Panc1 (cell line): Measurements from ENCODE around the gene BLOC1S6.

Source experiments
- POLR2AphosphoS5 ChIP-seq: IDR thresholded peaks from 2 replicates; pipeline ENCODE4 v1.6.1; 2012; ENCODE audit warnings: mild to moderate bottlenecking, low read depth, low read length, moderate library complexity
- SIN3A ChIP-seq: IDR thresholded peaks from 2 replicates; pipeline ENCODE4 v1.6.1; 2012; ENCODE audit warnings: low read depth, mild to moderate bottlenecking, low read length, moderate library complexity, borderline replicate concordance; ENCODE audit not compliant: insufficient read depth
- TF ChIP-seq, protein P1 (sequence below), 2 experiments: IDR thresholded peaks; 2 replicates each; pipeline ENCODE4 v1.6.1; 2011 to 2012; ENCODE audit warnings: low read depth in 2 of 2, control low read depth in 1 of 2, low read length in 1 of 2, mild to moderate bottlenecking in 1 of 2, moderate library complexity in 1 of 2; ENCODE audit not compliant: insufficient read depth in 1 of 2
- TF ChIP-seq, protein P2 (sequence below): fragments of 450-650 bp; IDR thresholded peaks from 2 replicates; pipeline ENCODE4 v1.5.1; 2017; ENCODE audit warnings: mild to moderate bottlenecking

DNA sequence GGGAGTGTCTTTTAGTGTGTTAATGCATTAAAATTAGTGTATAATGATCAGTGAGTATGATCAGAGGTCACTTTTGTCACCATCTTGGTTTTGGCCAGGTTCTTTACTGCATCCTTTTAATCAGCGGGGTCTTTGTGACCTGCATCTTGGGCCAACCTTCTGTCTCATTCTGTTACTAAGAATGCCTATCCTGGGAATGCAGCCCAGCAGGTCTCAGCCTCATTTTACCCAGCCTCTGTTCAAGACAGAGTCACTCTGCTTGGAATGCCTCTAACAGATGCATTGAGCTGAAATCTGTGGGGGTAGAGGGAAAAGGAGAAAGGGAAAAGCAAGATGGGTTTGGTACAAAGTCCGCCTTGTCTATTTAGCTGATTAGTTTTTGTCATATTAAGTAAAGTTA lies 5.3 kb upstream of the BLOC1S6 start:
- TF ChIP-seq, protein P1, sequence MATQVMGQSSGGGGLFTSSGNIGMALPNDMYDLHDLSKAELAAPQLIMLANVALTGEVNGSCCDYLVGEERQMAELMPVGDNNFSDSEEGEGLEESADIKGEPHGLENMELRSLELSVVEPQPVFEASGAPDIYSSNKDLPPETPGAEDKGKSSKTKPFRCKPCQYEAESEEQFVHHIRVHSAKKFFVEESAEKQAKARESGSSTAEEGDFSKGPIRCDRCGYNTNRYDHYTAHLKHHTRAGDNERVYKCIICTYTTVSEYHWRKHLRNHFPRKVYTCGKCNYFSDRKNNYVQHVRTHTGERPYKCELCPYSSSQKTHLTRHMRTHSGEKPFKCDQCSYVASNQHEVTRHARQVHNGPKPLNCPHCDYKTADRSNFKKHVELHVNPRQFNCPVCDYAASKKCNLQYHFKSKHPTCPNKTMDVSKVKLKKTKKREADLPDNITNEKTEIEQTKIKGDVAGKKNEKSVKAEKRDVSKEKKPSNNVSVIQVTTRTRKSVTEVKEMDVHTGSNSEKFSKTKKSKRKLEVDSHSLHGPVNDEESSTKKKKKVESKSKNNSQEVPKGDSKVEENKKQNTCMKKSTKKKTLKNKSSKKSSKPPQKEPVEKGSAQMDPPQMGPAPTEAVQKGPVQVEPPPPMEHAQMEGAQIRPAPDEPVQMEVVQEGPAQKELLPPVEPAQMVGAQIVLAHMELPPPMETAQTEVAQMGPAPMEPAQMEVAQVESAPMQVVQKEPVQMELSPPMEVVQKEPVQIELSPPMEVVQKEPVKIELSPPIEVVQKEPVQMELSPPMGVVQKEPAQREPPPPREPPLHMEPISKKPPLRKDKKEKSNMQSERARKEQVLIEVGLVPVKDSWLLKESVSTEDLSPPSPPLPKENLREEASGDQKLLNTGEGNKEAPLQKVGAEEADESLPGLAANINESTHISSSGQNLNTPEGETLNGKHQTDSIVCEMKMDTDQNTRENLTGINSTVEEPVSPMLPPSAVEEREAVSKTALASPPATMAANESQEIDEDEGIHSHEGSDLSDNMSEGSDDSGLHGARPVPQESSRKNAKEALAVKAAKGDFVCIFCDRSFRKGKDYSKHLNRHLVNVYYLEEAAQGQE (IDR thresholded peaks at IDR 0.05; ENCODE audit: insufficient read depth in 1 of 2, low read depth in 2 of 2, low read length in 1 of 2): no peak
- no peak for TF ChIP-seq SIN3A
- TF ChIP-seq, protein P2, sequence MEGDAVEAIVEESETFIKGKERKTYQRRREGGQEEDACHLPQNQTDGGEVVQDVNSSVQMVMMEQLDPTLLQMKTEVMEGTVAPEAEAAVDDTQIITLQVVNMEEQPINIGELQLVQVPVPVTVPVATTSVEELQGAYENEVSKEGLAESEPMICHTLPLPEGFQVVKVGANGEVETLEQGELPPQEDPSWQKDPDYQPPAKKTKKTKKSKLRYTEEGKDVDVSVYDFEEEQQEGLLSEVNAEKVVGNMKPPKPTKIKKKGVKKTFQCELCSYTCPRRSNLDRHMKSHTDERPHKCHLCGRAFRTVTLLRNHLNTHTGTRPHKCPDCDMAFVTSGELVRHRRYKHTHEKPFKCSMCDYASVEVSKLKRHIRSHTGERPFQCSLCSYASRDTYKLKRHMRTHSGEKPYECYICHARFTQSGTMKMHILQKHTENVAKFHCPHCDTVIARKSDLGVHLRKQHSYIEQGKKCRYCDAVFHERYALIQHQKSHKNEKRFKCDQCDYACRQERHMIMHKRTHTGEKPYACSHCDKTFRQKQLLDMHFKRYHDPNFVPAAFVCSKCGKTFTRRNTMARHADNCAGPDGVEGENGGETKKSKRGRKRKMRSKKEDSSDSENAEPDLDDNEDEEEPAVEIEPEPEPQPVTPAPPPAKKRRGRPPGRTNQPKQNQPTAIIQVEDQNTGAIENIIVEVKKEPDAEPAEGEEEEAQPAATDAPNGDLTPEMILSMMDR: no peak
- no peak for TF ChIP-seq POLR2AphosphoS5
